OCI-LY3 (cell line): ENCODE results near the gene TAF10.

Experiments
- EZH2phosphoT487 ChIP-seq: fragments of 200-600 bp; shearing (Covaris generic); IDR thresholded peaks from 2 replicates; pipeline ENCODE4 v1.6.1; 2018; ENCODE audit warnings: antibody characterized with exemption, mixed run types, low read depth
- TF ChIP-seq, protein P1 (sequence below): fragments of 200-600, 300-600 bp; sonication (generic); IDR thresholded peaks from 2 replicates; pipeline ENCODE4 v1.5.1; 2014; ENCODE audit warnings: antibody characterized with exemption, low read length, low read depth

DNA sequence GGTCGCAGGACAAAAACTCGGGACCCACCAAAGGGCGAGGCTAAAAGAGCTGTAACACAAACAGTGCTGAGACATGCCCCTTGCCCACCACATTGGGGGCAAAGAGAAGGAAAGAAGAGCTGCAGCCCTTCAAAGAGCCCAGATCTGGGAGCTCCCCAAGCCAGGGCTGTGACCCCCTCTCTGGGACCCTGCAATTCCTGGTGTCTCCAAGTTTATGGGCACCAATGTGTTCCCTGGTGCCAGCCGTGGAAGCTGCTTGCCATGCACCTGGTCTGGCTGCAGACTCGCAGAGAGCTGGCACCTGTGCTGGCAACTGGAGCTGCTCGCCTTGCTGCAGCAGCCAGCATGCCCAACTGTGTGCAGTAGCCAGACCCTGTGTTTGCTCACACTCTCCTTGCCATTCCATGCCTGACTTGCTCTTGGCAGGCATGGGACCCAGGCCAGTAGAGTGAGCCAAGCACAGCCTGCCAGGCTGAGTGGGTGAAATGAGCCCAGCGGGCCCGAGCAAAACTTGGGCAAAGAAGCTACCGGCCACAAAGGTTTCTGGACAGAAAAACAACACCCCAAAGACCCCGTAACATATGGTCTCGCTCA lies 24.6 kb downstream of the TAF10 start:
- TF ChIP-seq, protein P1, sequence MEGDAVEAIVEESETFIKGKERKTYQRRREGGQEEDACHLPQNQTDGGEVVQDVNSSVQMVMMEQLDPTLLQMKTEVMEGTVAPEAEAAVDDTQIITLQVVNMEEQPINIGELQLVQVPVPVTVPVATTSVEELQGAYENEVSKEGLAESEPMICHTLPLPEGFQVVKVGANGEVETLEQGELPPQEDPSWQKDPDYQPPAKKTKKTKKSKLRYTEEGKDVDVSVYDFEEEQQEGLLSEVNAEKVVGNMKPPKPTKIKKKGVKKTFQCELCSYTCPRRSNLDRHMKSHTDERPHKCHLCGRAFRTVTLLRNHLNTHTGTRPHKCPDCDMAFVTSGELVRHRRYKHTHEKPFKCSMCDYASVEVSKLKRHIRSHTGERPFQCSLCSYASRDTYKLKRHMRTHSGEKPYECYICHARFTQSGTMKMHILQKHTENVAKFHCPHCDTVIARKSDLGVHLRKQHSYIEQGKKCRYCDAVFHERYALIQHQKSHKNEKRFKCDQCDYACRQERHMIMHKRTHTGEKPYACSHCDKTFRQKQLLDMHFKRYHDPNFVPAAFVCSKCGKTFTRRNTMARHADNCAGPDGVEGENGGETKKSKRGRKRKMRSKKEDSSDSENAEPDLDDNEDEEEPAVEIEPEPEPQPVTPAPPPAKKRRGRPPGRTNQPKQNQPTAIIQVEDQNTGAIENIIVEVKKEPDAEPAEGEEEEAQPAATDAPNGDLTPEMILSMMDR: no peak
- TF ChIP-seq EZH2phosphoT487: no peak
